PC-3 (cell line): ENCODE data around the gene PSMG3. TPM values are rescaled to one million over a fixed set of nuclear protein-coding genes. Genes with fewer than 3 reads are reported as not detected.

ENCODE experiments used
- ATAC-seq: fragments of 200-7000 bp; cut with Tn5 transposase; 2 replicates; pipeline ENCODE4 v1.9.1; 2020; ENCODE audit warnings: mild to moderate bottlenecking, moderate library complexity
- BruUV-seq: library from RNA; stranded (reverse); fragments of 400-500 nt; replicated peaks from 2 replicates; lab custom pipeline; 2021; lab: Mats Ljungman, UMichigan
- CTCF ChIA-PET: fragments of 300-600 bp; sonication (Branson Sonifier 250); formaldehyde crosslinking; loops from one replicate; lab custom pipeline; 2022; ENCODE audit warnings: antibody characterized with exemption; lab: Charles Lee
- POLR2A ChIA-PET: fragments of 300-600 bp; sonication (Branson Sonifier 250); formaldehyde crosslinking; loops from one replicate; lab custom pipeline; 2022; ENCODE audit warnings: antibody characterized with exemption; ENCODE audit not compliant: unreplicated experiment; lab: Charles Lee
- DNase-seq: peaks from one replicate; pipeline ENCODE4 v3.0.0-alpha.2; 2015
- H2AFZ ChIP-seq: fragments of 300-600 bp; sonication (generic); 2 replicates; pipeline ENCODE4 v1.6.0; 2016; ENCODE audit warnings: antibody characterized with exemption, low read length
- H3F3A ChIP-seq: fragments of 300-600 bp; sonication (generic); one replicate; pipeline ENCODE4 v1.6.0; 2017; ENCODE audit warnings: antibody characterized with exemption, low read length, control low read depth, mild to moderate bottlenecking; ENCODE audit not compliant: unreplicated experiment
- H3K27ac ChIP-seq: fragments of 300-600 bp; sonication (generic); 2 replicates; pipeline ENCODE4 v1.5.1; 2016; ENCODE audit warnings: mild to moderate bottlenecking, low read length
- H3K27me3 ChIP-seq: fragments of 300-600 bp; sonication (generic); 2 replicates; pipeline ENCODE4 v1.6.1; 2016; ENCODE audit warnings: low read length, mixed read lengths
- H3K36me3 ChIP-seq: fragments of 300-600 bp; sonication (generic); 2 replicates; pipeline ENCODE4 v1.6.1; 2016; ENCODE audit warnings: low read depth, mixed run types, low read length, mixed read lengths
- H3K4me1 ChIP-seq: fragments of 300-600 bp; sonication (generic); 2 replicates; pipeline ENCODE4 v1.5.1; 2016; ENCODE audit warnings: low read length; ENCODE audit not compliant: insufficient read depth
- H3K4me2 ChIP-seq: fragments of 300-600 bp; sonication (generic); 2 replicates; pipeline ENCODE4 v1.6.0; 2016; ENCODE audit warnings: low read length
- H3K4me3 ChIP-seq: fragments of 300-600 bp; sonication (generic); 2 replicates; pipeline ENCODE4 v1.5.1; 2016; ENCODE audit warnings: mild to moderate bottlenecking, low read length, mixed read lengths
- H3K79me2 ChIP-seq: fragments of 300-600 bp; sonication (generic); 2 replicates; pipeline ENCODE4 v1.6.1; 2017; ENCODE audit warnings: low read length, mixed read lengths
- H3K9ac ChIP-seq: fragments of 300-600 bp; sonication (generic); 2 replicates; pipeline ENCODE4 v1.6.0; 2016; ENCODE audit warnings: mild to moderate bottlenecking, low read length
- H3K9me2 ChIP-seq: fragments of 300-600 bp; sonication (generic); replicated peaks from 2 replicates; pipeline ENCODE4 v1.6.1; 2016; ENCODE audit warnings: mixed run types, low read length, mixed read lengths
- H3K9me3 ChIP-seq: fragments of 300-600 bp; sonication (generic); 2 replicates; pipeline ENCODE4 v1.6.1; 2016; ENCODE audit warnings: low read length, mixed read lengths
- H4K20me1 ChIP-seq: fragments of 300-600 bp; sonication (generic); 2 replicates; pipeline ENCODE4 v1.6.1; 2016; ENCODE audit warnings: low read length, mixed read lengths
- EZH2 ChIP-seq: fragments of 300-600 bp; sonication (generic); IDR thresholded peaks from one replicate; pipeline ENCODE4 v1.6.1; 2017; ENCODE audit warnings: antibody characterized with exemption, mild to moderate bottlenecking, low read length; ENCODE audit not compliant: unreplicated experiment
- EZH2phosphoT487 ChIP-seq: fragments of 300-600 bp; sonication (generic); IDR thresholded peaks from 2 replicates; pipeline ENCODE4 v1.6.1; 2018; ENCODE audit warnings: mild to moderate bottlenecking, antibody characterized with exemption, low read length, borderline replicate concordance
- intact Hi-C: fragments of 100-400 bp; cut with micrococcal nuclease; formaldehyde crosslinking; loops from 2 replicates; pipeline ENCODE4 v1.9.0; 2023
- total RNA-seq: library from RNA; depleted of rRNA; stranded (reverse); fragments of >200 nt; gene quantifications from 2 replicates; pipeline ENCODE4 v1.2.3, GENCODE V29; 2014
- TF ChIP-seq, protein P1 (sequence below): fragments of 300-600 bp; sonication (generic); conservative IDR thresholded peaks from 2 replicates; pipeline ENCODE4 v1.5.1; 2017; ENCODE audit warnings: antibody characterized with exemption, low read depth, mild to moderate bottlenecking, low read length

PSMG3 gene
- total RNA-seq, 1 experiment from 2014 or later = 133 TPM

DNA sequence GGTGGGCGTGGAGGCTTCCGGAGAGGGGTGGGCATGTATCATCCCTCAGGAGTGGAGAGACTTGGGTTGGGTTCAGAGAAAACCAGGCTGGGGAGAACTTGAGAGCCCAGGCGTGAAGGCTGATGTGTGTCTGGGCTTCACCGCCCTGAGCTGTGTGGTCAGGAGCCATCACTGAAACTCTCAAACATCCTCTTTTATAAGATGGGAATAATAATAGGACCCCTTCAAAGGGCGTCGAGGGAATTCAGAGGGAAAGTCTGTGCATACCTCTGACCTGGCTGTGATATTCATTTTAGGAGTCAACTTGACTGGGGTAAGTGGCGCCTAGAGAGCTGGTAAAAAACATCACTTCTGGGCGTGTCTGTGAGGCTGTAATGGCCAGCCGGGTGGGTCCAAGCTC is 21.1 kb upstream of the PSMG3 start:
- Histone ChIP-seq H3K9me3 (no peaks in the 10 kb centered on the region), H3K4me1 (no peaks in the 10 kb centered on the region), H3K4me3 (no peak overlapping the region), H3K4me2 (no peak overlapping the region), H3K9ac (no peak overlapping the region), H3F3A (no peaks in the 10 kb centered on the region), H4K20me1 (no peaks in the 10 kb centered on the region), H2AFZ (no peak overlapping the region), H3K36me3 (no peaks in the 10 kb centered on the region), H3K79me2 (no peaks in the 10 kb centered on the region), H3K27ac (no peak overlapping the region), H3K9me2 (no peaks in the 10 kb centered on the region), H3K27me3 (peaks cover 42% of the 10 kb centered on the region)
- DNase-seq = no peak
- ChIA-PET CTCF (no interaction called here), POLR2A (no interaction called here)
- no peak for TF ChIP-seq EZH2
- no peak for ATAC-seq
- no TSS peak for BruUV-seq
- intact Hi-C loops = no loop called here

DNA sequence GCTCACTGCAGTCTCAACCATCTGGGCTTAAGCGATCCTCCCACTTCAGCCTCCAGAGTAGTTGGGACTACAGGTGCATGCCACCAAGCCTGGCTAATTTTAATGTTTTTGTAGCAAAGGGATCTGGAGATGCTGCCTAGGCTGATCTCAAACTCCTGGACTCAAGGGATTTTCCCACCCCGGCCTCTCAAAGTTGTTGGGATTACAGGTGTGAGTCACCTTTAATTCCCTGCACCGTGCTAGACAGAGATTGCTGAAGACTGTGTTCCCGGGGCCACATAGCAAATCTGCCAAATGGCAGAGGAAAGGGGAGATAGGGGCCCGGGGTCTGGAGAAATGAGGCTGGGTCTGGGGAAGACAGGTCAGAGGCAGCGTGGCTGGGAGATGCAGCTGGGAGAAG is 20.6 kb upstream of the PSMG3 start:
- TF ChIP-seq, protein P1, sequence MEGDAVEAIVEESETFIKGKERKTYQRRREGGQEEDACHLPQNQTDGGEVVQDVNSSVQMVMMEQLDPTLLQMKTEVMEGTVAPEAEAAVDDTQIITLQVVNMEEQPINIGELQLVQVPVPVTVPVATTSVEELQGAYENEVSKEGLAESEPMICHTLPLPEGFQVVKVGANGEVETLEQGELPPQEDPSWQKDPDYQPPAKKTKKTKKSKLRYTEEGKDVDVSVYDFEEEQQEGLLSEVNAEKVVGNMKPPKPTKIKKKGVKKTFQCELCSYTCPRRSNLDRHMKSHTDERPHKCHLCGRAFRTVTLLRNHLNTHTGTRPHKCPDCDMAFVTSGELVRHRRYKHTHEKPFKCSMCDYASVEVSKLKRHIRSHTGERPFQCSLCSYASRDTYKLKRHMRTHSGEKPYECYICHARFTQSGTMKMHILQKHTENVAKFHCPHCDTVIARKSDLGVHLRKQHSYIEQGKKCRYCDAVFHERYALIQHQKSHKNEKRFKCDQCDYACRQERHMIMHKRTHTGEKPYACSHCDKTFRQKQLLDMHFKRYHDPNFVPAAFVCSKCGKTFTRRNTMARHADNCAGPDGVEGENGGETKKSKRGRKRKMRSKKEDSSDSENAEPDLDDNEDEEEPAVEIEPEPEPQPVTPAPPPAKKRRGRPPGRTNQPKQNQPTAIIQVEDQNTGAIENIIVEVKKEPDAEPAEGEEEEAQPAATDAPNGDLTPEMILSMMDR = no peak
- no peak for TF ChIP-seq EZH2phosphoT487
- no peak for TF ChIP-seq EZH2
- no peaks in the 10 kb centered on the region for H3K9me3 ChIP-seq
- H4K20me1 ChIP-seq = no peaks in the 10 kb centered on the region
- H3K79me2 ChIP-seq = no peaks in the 10 kb centered on the region
- no peak overlapping the region for H3K9ac ChIP-seq
- intact Hi-C loops = no loop called here
- POLR2A ChIA-PET = no interaction called here
- DNase-seq = no peak
- no peaks in the 10 kb centered on the region for H3F3A ChIP-seq
- CTCF ChIA-PET = no interaction called here
- H3K27ac ChIP-seq = no peak overlapping the region
- H3K4me3 ChIP-seq = no peak overlapping the region
- no peak for ATAC-seq
- H2AFZ ChIP-seq = no peak overlapping the region
- BruUV-seq = no TSS peak
- no peak overlapping the region for H3K4me2 ChIP-seq
- H3K36me3 ChIP-seq = no peaks in the 10 kb centered on the region
- no peaks in the 10 kb centered on the region for H3K4me1 ChIP-seq
- H3K9me2 ChIP-seq = no peaks in the 10 kb centered on the region
- peaks cover 38% of the 10 kb centered on the region for H3K27me3 ChIP-seq

DNA sequence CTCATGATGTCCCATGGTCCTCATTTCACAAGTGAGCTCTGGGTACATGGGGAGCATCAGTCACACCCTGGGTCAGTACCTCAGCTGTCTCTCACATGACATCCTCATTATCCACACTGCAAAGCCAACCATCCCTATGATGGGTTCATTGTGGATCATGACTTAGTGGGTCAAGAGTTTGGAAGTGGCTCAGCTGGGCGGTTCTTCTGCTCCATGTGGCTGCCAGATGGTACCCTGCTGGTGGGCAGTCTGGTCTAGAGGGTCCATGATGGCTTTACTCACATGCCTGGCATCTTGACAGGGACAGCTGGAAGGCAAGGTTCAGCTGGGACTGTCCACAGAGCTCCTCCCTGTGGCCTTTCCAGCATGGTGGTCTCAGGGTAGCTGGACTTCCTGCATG is 19.1 kb upstream of the PSMG3 start:
- H3K27ac ChIP-seq = no peak overlapping the region
- CTCF ChIA-PET = no interaction called here
- intact Hi-C loops = no loop called here
- no peaks in the 10 kb centered on the region for H3K36me3 ChIP-seq
- no peaks in the 10 kb centered on the region for H3K4me1 ChIP-seq
- H3K9me2 ChIP-seq = no peaks in the 10 kb centered on the region
- DNase-seq (no peak), ATAC-seq (no peak)
- H3K27me3 ChIP-seq = peaks cover 32% of the 10 kb centered on the region; the same call in 1 of the 2 replicates
- TF ChIP-seq EZH2 (no peak), EZH2phosphoT487 (no peak)
- TF ChIP-seq, protein P1 = no peak
- H3K9me3 ChIP-seq = no peaks in the 10 kb centered on the region
- H2AFZ ChIP-seq = no peak overlapping the region
- no peak overlapping the region for H3K9ac ChIP-seq
- no TSS peak for BruUV-seq
- no peak overlapping the region for H3K4me3 ChIP-seq
- no peaks in the 10 kb centered on the region for H4K20me1 ChIP-seq
- POLR2A ChIA-PET = no interaction called here
- H3K79me2 ChIP-seq = no peaks in the 10 kb centered on the region
- no peaks in the 10 kb centered on the region for H3F3A ChIP-seq
- H3K4me2 ChIP-seq = no peak overlapping the region
